ENCODE results near the gene HYDIN. TPM values are rescaled to one million over a fixed set of nuclear protein-coding genes. Genes with fewer than 3 reads are reported as not detected.
"Not testable (repeated sequence)": the region's sequence is repeated elsewhere in the genome, so short reads cannot be mapped to it uniquely, and the experiment has no call there.

Gene HYDIN
- total RNA-seq, 1 donor from 2014 or later: 0.07 TPM

DNA sequence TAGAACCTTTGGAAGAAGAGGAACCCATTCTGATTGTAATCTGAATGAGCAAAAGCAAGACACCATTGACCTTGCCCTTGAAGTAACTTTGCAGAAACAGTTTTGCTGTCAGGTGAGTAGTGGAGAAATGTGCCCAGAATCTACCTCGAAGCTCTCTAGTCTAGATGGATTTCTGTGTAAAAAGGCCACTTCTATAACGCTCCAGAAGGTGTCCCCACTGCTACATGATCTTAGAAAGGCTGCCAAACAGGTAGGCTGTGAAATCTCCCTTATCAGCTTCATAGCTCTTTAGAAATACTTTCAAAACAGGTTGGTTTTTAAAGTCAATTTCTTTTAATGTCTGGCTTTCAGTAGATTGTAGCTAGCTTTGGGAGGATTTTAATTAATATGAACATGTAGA is 230.8 kb downstream of the HYDIN start:
- DNase-seq (ENCODE audit: low read depth, low spot score): not testable (repeated sequence)

DNA sequence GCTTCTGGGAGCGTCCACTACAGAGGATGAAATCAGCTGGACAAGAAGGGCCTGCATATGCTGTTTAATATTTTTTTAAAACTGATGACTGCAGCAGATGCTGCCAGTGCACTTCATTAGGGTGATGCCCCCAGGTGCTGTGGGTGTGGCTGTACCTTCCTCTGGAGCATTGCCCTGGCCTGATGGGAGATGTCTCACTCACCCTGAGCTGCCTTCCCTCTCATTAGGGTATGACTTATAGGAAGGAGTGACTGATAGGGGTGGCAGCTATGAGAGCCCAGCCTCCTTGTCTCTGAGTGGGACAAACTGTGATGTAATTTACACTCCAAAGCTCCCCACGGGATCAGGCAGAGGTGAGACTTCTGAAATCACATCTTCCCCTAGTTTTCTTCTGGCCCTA is 234.7 kb downstream of the HYDIN start:
- not testable (repeated sequence) for DNase-seq (ENCODE audit: low read depth, low spot score)

DNA sequence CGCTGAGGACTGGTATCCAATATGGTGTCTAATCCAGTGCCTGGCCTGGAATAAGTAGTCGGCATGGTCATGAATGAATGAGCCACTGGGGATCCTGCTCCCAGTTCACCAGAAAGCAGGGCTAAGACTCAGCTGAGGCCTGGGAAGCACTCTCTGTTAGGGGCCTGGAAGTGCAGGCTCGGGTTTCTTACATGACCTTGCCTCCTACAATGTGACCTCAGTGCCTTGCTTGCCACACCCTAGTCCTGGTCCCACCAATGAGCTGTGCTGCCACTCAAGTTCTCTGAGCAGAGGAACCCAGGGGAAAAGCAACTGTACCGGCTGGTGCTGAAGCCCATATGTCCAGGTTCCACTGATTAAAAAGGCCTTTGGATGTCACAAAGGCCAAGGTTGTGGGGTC is 238.0 kb downstream of the HYDIN start:
- DNase-seq (ENCODE audit: low read depth, low spot score): not testable (repeated sequence)

DNA sequence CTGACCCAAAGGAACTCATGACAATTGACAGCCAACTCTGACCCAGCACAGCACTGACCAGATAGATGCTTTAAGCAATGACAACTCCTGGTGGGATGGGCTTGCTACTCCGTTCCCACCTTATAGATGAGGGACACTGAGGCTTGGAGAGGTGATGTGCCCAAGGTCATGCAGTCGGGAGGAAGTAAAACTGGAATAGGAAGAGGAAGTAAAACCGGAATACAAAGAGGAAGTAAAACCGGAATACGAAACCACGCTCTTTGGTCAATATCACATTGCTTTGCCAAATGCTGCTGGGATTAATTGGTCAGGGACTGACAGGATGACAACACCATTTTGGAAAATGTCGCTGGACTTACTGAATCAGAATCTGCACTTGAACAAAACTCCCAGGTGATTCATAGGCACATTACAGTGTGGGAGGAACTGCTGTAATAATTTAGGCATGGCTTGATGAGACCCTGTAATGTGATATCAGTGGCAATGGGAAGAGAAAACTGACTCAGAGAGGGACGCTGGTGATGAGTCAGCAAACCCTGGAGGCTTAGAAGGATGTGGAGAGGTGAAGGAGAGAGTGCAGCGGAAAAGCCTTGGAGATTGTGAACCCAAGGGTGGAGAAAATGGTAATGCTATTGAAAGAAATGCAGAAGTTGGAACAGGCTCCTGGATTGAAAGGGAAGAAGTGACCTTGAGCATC is 243.4 kb downstream of the HYDIN start:
- not testable (repeated sequence) for DNase-seq (ENCODE audit: low read depth, low spot score)

DNA sequence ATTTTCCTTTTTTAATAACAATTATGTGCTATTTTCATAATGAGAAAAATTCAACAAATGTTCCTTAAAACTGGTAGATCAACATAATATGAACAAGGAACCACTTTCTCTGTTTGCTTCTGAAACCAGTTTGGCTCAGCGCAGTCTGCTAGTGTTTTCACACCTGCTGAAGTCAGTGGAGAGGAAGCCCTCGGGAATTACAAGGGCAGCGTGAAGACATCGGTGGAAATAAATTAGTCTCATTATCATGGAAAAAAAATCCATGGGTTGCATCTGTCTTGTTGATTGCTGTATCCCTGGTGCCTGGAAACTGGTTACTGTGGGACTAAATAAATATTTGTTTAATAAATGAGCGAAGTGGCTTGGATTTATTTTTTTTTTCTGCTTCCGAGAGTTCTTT is 245.8 kb downstream of the HYDIN start:
- not testable (repeated sequence) for DNase-seq (ENCODE audit: low read depth, low spot score)

DNA sequence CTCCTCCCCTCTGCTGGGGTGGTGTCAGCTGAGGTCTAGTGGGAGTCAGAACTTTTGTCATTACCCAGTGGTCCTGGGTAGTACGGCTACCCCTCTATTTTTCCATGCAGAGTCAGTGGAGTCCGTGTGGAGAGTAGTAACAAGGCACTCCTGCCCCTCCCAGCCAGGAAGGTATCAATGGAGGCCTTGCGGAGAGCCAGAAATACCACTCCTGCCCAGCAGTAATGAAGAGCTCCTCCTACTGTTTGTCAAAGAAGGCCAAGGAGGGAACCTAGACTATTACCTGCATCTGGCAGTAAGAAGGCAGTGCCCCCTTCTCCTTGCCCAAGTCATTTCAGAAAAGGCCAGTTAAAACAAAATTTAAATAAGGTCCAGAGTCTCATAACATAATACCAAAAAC is 262.2 kb downstream of the HYDIN start:
- not testable (repeated sequence) for DNase-seq (ENCODE audit: low read depth, low spot score)

DNA sequence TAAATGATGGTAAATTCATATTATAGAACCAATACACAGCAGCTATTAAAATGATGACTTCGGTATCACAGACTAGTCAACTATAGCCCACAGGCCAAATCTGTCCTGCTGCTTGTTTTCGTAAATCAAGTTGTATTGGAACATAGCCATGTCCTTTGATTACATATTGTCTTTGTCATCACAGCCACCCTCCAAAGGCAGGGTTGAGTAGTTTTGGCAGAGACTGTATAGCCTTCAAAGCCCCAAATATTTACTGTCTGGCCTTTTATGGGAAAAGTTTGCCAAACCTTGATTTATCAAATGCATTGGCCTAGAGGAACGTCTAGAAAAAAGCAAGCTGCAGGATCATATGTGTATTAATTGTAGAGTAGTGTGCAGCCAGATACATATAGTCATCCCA is 270.4 kb downstream of the HYDIN start:
- not testable (repeated sequence) for DNase-seq (ENCODE audit: low read depth, low spot score)

DNA sequence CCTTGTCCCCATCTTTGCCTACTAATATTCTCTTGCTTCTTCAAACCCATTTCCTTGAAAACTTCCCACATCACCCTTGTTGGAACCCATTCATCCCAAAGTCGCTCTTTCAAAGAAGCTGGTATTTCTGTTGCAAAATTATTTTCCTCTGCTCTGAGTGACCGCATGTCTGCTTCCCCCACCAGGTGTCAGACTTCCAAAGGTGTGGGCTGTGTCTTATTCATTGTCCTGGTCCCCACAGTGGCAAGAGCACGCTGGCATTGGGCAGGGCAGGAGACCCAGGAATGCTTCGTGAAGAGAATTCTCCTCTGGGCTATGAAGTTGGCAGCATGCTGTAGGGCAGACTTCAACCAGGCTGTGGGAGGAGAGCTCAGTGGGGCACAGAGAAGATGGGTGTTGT is 275.6 kb downstream of the HYDIN start:
- DNase-seq (ENCODE audit: low read depth, low spot score): not testable (repeated sequence)

DNA sequence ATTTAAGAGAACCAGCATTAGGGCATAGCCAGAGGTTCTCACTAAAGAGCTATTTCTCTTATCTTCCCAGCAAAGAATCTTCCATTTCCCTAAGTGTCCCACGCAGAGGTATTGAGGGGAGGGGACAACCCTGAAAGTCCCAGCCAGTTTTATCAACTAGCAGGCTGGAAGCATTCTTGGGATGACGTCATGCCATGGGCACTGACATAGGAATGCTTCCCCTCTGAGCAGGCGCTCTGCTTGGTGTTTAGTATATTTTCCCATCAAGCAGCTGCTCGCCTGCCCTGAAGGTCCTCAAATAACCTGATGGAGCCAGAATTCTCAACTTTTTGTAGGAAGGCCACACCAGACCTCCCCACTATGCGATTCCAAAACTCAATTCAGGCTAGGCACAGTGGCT is 276.7 kb downstream of the HYDIN start:
- DNase-seq (ENCODE audit: low read depth, low spot score): not testable (repeated sequence)

DNA sequence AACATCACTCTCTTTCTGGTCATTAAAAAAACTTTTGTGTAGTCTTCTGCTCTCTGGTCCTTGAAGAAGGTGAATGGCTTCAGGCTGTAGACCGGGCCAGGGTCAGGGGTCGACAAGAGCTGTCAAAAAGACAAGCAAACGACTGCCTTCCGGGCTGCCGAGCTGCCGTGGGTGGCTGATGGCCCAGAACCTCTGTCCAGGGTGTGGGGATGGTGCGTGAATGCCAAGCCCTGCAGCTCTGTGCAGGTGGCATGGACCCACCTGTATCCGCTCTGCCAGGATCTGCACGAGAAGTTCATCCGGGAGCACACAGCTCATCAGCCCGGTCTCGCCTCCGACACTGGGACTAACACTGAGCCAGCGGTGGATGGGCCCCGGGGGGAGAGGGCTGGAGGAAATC is 287.0 kb downstream of the HYDIN start:
- DNase-seq (ENCODE audit: low read depth, low spot score): not testable (repeated sequence)

DNA sequence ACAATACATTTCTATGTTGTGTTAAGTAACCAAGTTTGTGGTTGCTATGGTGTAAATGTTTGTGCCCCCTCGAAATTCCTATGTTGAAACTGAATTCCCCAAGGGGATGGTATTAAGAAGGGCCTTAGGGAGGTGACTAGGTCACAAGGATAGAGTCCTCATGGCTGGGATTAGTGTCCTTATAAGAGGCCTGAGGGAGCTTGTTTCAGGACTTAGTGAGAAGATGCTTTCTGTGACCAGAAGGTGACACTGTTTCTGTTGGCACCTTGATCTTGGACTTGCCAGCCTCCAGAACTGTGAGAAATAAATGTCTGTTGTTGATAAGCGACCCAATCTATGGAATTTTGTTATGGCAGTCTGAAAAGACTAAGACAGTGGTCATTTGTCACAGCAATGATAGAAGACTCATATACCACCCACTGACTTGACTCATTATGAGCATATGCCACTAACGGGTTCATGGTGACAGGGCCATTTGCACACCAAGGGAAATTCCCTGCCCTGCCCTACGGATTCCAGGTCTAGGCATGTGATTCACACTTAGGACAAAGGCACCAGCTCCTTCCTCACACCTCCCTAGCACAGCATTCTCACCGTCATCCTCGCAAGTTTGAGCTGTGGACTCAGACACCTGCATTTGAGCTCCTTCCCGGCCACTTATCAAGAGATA is 290.7 kb downstream of the HYDIN start:
- DNase-seq (ENCODE audit: low read depth, low spot score): not testable (repeated sequence)

DNA sequence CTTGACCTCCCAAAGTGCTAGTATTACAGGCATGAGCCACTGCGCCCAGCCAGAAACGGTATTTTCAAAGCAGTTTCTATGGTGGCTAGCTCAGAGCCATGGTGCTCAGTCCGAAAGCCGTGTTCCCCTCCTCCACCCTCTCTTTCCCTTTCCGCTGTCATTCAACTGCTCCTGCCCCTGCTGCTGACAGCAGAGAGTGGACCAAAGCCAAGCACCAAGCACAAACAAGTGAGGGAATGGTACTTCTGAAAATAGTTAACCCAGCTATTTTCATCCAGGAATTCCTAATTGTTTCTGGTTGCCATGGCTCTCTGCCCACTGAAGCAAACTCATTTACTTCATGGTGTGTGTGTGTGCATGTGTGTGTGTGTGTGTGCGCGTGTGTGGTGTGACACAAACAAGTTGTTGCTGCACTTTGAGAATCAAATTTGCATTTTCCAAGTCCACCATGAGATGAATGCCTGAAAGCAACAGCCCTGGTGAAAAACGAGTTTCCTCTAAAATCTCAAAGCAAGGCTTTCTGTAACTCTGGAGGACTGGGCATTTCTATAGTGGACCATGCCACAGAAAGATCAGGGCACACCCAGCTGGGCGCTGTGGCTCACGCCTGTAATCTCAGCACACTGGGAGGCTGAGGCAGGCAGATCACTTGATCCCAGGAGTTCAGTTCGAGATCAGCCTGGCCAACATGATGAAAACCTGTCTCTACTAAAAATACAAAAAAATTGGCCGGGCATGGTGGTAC is 293.6 kb downstream of the HYDIN start:
- not testable (repeated sequence) for DNase-seq (ENCODE audit: low read depth, low spot score)

DNA sequence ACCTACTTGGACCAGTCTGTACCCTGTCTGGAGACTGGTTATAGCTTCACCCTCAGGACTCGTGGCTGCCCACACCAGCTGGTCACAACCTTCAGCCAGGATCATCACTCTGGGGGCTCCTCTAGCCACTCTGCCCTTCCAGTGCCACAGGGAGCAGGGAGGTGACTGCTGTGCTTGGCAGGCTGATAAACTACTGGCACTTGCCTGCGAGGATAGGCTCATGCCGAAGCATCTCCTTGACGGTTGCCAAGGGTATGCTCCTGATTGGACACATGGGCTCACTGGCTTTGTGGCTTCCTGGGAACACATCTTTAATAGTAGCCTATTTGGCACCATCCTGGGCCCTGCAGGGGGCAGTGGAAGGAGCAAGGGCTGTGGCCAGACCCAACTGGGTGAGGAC is 295.2 kb downstream of the HYDIN start:
- DNase-seq (ENCODE audit: low read depth, low spot score): not testable (repeated sequence)

DNA sequence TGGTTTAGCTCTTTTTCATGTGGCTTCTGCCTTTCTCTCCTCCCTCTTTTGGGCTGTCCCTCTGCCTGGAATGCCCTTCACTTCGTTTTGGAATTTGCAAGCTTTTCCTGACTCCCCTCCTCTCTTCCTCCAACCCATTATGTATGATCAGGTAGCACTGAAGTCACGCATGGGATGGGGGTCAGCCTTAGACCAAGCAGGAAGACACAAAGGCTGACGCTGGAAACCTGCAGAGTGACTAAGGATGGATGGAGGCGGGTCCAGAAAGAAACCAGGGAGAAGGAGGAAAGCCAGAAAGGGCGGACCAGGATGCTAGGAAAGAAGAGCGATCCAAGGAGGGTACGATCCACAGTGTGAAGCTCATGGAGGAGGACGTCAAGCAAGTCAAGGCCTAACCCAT is 296.8 kb downstream of the HYDIN start:
- DNase-seq (ENCODE audit: low read depth, low spot score): not testable (repeated sequence)

DNA sequence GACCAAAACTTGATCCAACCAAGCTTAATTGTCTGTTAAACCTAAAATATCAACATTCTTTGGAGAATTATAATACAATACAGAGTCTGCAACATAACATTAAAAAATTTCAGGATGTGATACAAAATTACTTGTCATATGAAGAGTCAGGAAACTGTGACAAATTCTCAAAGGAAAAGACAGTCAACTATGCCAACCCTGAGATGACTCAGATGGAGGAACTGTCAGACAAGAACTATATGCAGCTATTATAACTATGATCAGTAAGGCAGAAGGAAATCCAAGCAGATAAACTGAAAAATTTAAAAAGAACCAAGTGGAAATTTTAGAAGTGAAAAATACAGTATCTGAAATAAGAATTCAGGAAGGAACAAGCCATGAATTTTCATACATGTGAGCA is 299.8 kb downstream of the HYDIN start:
- not testable (repeated sequence) for DNase-seq (ENCODE audit: low read depth, low spot score)

DNA sequence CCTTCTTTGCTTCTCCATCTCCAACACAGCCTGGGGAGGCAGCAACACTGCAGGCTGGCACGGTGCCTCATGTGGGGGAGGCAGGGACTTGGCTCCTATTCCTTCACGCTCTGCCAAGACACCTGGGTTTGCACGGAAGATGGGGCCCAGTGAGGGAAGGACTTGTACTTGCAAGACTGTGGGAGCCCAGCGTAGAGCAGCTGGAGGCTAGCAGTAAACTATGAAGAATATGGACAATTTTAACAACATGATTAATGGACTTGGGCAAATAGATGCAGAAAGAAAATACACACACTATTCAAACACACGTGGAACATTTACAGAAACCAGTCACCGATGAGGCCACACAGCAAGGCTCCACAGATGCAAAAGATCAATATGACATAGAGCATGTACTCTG is 308.4 kb downstream of the HYDIN start:
- DNase-seq (ENCODE audit: low read depth, low spot score): not testable (repeated sequence)

DNA sequence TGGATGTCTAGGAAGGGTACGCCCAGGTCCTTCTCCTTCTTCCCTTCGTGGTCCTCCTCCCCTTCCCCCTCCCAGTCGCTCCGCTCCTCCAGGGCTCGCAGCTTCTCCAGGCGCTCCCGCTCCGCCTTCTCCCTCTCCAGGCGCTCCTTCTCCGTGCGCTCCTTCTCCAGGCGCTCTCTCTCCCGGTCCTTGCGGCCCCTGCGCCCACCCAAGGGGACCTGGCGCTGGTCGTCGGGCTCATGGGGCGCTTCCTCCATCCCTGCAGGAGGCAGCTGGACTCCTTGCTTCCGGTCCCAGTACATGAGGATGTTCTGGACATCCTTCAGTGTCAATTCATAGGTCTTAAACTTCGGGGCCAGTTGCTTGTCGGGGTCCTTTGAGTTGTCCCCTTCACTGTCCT is 309.9 kb downstream of the HYDIN start:
- DNase-seq (ENCODE audit: low read depth, low spot score): not testable (repeated sequence)

DNA sequence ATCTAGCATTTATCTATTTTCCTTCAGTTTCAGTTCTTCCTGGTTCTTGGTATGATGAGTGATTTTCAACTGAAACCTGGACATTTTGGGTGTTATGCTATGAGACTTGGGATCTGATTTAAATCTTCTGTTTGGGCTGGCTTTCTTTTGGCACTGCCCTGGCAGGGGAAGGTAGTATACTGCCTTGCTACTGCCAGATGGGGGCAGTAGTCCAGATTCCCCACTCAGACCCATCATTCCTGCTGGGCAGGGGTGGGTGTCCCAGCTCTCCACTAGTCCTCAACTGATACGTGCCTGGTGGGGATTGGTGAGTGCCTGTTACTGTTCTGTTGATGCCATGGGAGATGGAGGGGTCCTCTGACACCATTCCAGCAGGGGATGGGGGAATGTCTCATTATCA is 342.3 kb downstream of the HYDIN start:
- not testable (repeated sequence) for DNase-seq (ENCODE audit: low read depth, low spot score)

DNA sequence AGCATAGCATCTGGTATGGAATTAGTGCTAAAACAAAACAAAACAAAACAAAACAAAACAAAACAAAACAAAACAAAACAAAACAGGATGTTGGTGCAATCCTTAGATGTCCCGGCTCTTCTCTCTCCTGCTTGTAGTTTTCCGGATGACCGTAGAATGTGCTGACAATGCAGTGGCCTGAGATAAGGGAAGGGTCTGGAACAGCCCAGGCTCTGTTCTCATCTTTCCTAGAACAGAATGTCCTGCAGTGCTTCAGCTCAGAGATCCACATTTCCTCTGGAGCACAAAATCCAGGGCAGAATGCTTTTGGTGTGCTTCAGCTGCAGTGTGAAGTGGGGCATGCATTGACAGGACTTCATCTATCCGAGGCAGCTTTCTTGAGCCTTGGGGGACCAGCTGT is 345.9 kb downstream of the HYDIN start:
- not testable (repeated sequence) for DNase-seq (ENCODE audit: low read depth, low spot score)

DNA sequence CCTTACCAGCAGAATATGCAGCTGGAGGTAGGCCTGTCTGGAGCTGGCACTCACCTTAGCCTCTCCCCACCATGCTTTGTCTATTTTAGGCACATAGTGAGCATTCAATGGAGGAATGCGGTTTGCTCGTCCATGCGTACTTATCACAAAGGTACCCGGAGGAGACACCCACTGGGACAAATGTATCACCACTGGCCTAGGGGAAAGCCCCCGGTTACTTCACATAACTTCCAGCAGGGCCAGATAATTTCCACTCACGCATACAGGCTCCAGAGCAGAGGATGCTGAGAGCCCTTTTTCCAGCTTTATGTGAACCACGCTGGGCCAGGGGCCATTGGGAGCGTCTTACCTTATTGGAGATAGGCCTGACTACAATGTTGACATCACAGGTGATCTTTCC is 348.2 kb downstream of the HYDIN start:
- not testable (repeated sequence) for DNase-seq (ENCODE audit: low read depth, low spot score)

DNA sequence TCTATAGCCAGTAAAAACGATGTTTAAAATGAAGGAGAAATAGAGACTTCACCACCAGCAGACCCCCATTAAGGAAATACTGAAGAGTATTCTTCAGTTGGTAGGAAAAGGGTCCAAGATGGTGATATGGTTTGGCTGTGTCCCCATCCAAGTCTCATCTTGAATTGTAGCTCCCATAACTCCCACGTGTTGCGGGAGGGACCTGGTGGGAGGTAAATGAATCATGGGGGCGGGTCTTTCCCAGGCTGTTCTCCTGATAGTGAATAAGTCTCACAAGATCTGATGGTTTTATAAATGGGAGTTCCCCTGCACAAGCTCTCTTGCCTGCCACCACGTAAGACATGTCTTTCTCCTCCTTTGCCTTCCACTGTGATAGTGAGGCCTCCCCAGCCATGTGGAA is 352.6 kb downstream of the HYDIN start:
- DNase-seq (ENCODE audit: low read depth, low spot score): not testable (repeated sequence)

DNA sequence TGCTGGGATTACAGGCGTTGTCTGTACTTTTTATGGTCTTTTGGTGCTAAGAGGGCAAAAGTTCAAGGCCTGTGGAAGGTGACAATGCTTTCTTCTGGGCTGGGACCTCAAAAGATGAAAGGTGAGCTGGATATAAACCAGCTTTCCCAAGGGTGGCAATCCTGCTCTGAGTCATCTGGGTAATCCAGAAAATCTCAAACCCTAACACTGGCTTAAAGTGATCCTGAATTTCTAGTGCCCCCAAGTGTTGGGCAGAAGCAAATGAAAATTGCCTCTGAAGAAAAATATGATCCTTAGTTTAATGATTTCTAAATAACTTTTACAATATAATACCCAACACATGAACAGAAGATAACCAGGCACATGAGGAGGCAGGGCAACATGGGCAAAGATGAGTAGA is 354.1 kb downstream of the HYDIN start:
- not testable (repeated sequence) for DNase-seq (ENCODE audit: low read depth, low spot score)

Measured in pulmonary artery endothelial cell (primary cell).